GM12892 (cell line): ENCODE results near the gene DIDO1.
A peak's percentile ranks its signal among the peaks of the same experiment; 100 is the strongest.

Source experiments
- POLR2A ChIP-seq: IDR thresholded peaks from 2 replicates; pipeline ENCODE4 v1.6.1; 2011; ENCODE audit warnings: low read depth, low read length, control low read depth
- POLR2AphosphoS5 ChIP-seq: IDR thresholded peaks from 2 replicates; pipeline ENCODE4 v1.6.1; 2011; ENCODE audit warnings: low read depth, low read length, control low read depth

DNA sequence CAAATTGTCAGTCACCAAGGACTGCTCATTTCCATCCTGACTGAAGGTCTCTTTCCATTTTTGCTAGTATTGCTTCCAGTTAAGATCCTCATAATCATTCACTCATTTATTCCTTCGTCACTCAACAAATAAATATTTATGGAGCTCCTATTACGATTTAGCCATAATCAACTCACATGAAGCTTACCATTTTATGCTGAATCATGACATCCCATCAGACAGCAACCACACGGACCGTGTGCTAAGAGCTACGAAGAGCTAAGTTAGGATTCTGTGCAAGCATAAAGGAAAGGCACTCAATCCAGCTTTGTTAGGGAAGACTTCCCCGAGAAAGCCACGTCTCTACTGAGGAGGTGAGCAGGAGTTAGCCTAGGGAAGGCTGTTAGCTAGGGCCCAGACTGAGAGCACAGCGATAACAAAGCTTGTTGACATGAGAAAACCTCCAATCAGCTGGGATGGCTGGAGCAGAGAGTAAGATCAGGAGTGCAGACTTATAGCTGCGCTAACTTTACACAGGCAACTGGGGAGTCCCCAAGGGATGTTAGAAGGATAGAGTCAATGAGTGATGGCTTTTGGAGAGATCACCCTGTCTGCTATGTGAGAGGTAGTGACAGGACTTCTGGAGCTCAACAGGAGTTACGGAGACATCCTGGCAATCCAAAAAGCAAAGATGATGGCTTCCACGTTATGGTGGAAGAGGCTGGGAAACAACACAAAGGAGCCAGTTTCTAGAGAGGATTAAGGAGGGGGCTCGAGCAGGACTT lies 9.1 kb upstream of the DIDO1 start:
- peak; percentile 38; the same call in 1 of the 2 replicates for TF ChIP-seq POLR2A
- TF ChIP-seq POLR2AphosphoS5 = no peak
